ENCODE results near the gene JCAD. TPM values are rescaled to one million over a fixed set of nuclear protein-coding genes. Genes with fewer than 3 reads are reported as not detected.
A peak's percentile ranks its signal among the peaks of the same experiment; 100 is the strongest.

JCAD gene
- total and polyA plus RNA-seq, 2 experiments from 2014 or later: 17.2 to 44.3 TPM

DNA sequence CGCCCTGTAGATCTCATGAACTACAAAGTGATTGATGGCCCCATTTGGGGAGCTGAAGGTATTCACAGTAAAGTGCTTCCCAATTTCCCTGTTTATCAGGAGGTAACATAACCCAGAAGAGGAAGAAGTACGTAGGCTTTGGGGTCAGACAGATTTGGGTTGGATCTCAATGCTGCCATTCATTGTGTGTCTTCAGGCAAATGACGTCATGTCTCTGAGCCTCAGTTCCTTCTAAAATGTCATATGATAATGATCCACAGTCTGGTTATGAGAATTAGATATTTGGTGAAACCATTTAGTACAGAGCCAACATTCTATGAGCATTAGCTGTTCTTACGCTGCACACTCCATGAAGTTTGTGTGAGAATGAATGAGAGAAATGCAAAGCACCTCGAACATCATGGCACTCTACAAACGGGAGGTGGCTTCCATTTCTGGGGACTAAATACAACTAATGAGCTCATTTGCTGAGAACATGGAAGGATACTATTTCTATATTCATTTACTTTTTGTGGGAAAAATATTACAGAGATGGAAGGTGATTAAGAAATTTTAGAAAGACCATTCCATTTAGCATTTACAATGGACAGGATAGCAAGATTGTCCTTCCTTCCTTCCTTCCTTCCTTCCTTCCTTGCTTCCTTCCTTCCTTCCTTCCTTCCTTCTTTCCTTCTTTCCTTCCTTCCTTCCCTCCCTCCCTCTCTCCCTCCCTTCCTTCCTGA lies 13.8 kb upstream of the JCAD start:
- no peaks in the 10 kb centered on the region for H3K9me3 ChIP-seq (ENCODE audit: low read depth)
- no peaks in the 10 kb centered on the region for H3K36me3 ChIP-seq
- TF ChIP-seq, protein P1, sequence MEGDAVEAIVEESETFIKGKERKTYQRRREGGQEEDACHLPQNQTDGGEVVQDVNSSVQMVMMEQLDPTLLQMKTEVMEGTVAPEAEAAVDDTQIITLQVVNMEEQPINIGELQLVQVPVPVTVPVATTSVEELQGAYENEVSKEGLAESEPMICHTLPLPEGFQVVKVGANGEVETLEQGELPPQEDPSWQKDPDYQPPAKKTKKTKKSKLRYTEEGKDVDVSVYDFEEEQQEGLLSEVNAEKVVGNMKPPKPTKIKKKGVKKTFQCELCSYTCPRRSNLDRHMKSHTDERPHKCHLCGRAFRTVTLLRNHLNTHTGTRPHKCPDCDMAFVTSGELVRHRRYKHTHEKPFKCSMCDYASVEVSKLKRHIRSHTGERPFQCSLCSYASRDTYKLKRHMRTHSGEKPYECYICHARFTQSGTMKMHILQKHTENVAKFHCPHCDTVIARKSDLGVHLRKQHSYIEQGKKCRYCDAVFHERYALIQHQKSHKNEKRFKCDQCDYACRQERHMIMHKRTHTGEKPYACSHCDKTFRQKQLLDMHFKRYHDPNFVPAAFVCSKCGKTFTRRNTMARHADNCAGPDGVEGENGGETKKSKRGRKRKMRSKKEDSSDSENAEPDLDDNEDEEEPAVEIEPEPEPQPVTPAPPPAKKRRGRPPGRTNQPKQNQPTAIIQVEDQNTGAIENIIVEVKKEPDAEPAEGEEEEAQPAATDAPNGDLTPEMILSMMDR (IDR thresholded peaks at IDR 0.05; ENCODE audit: low read depth, low read length): no peak
- no peaks in the 10 kb centered on the region for H3K27me3 ChIP-seq
- no peak overlapping the region for H3K27ac ChIP-seq
- H3K4me3 ChIP-seq: no peak overlapping the region
- DNase-seq (ENCODE audit: low read depth in 1 of 2, low spot score in 1 of 2): no peak
- H3K4me1 ChIP-seq (ENCODE audit: low read depth): peaks cover 35% of the 10 kb centered on the region

DNA sequence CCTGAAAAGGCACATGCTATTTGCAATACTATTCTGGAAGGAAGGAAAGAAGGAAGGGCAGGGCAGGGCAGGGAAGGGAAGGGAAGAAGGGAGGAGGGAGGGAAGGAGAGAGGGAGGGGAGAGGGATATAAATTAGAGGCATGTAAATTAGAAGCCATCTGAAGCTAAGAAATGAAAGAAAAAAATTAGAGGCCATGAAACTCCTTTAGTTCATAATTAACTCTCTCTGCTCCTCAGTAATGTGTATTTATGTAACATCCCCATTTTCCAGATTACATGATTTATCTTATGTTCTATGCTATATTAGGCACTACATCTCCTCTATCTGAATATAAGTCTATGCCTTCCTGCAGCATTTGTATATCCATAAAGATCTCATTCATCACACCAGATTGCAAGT lies 12.7 kb upstream of the JCAD start:
- Histone ChIP-seq H3K36me3 (no peaks in the 10 kb centered on the region), H3K27ac (peak overlapping the region; percentile 79), H3K4me1 (ENCODE audit: low read depth) (peaks cover 35% of the 10 kb centered on the region), H3K9me3 (ENCODE audit: low read depth) (no peaks in the 10 kb centered on the region), H3K4me3 (no peak overlapping the region), H3K27me3 (no peaks in the 10 kb centered on the region)
- DNase-seq (ENCODE audit: low read depth in 1 of 2, low spot score in 1 of 2): no peak
- TF ChIP-seq, protein P1 (IDR thresholded peaks at IDR 0.05; ENCODE audit: low read depth, low read length): no peak

GRCh38 chr10:30070001-30070685 lies 10.8 kb upstream of the JCAD start:
- DNase-seq (ENCODE audit: low read depth in 1 of 2, low spot score in 1 of 2): peak in 1 of 2 donors; percentile 77
- H3K27me3 ChIP-seq: no peaks in the 10 kb centered on the region
- no peaks in the 10 kb centered on the region for H3K36me3 ChIP-seq
- no peak overlapping the region for H3K4me3 ChIP-seq
- peak overlapping the region; percentile 79 for H3K27ac ChIP-seq
- H3K9me3 ChIP-seq (ENCODE audit: low read depth): no peaks in the 10 kb centered on the region
- TF ChIP-seq, protein P1 (IDR thresholded peaks at IDR 0.05; ENCODE audit: low read depth, low read length): no peak
- peaks cover 31% of the 10 kb centered on the region for H3K4me1 ChIP-seq (ENCODE audit: low read depth)

DNA sequence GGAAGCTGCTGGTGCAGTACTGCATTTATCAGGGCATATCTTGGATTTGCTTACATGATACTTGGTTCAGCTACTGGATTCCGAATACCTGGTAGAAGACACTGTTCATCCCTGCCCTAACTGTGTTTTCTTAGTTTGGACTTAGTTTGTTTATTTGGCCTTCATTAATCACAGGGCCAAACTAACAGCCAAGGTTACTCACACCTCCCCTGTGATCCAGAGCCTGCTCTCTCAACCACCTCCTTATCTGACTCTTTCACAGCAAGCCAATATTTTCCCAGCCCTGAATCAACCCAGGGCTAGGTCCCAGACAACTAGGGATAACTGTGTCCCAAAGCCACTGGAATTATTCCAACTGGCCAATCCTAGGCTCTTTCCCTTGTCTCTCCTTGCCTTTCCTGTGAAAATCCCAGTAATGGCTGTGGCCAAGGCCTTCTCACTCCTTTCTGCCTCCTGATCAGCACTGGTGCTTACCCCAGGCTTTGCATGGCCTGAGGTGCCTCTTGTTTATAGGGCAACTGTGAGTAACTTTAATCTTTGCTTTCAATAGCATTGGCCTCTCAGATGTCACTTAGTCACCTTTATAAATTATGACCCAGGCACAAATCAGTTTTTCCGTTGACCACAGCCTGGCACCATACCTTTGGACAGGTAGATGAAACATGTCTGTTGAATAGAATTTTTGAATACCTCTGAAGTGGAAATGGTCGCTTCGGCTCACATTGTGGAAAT lies 9.3 kb upstream of the JCAD start:
- TF ChIP-seq, protein P1 (IDR thresholded peaks at IDR 0.05; ENCODE audit: low read depth, low read length): no peak
- Histone ChIP-seq H3K27ac (peak overlapping the region; percentile 77), H3K4me3 (no peak overlapping the region), H3K36me3 (no peaks in the 10 kb centered on the region), H3K4me1 (ENCODE audit: low read depth) (peaks cover 31% of the 10 kb centered on the region), H3K9me3 (ENCODE audit: low read depth) (no peaks in the 10 kb centered on the region), H3K27me3 (no peaks in the 10 kb centered on the region)
- peak in 1 of 2 donors; percentile 33 for DNase-seq (ENCODE audit: low read depth in 1 of 2, low spot score in 1 of 2)

GRCh38 chr10:30063099-30063498 lies 3.7 kb upstream of the JCAD start:
- Histone ChIP-seq H3K27me3 (no peaks in the 10 kb centered on the region), H3K9me3 (ENCODE audit: low read depth) (no peaks in the 10 kb centered on the region), H3K36me3 (no peaks in the 10 kb centered on the region), H3K4me1 (ENCODE audit: low read depth) (peaks cover 1% of the 10 kb centered on the region), H3K4me3 (no peak overlapping the region), H3K27ac (no peak overlapping the region)
- peak in 1 of 2 donors; percentile 79 for DNase-seq (ENCODE audit: low read depth in 1 of 2, low spot score in 1 of 2)
- TF ChIP-seq, protein P1 (IDR thresholded peaks at IDR 0.05; ENCODE audit: low read depth, low read length): no peak
